ENCODE results near the gene DNAH2.

DNAH2 gene

GRCh38 chr17:7844292-7845154 lies 127.0 kb downstream of the DNAH2 start:
- Histone ChIP-seq H3K79me2 (ENCODE audit: low read length) (peaks cover 56% of the 10 kb centered on the region), H3K9ac (ENCODE audit: low read length) (peak overlapping the region; percentile 87), H3K27me3 (ENCODE audit: low read depth, low read length) (no peaks in the 10 kb centered on the region), H3K4me3 (ENCODE audit: low read length) (peak overlapping the region; percentile 88), H4K20me1 (ENCODE audit: insufficient read depth, low read length) (peaks cover 31% of the 10 kb centered on the region), H3K4me1 (ENCODE audit: low read length) (peaks cover 29% of the 10 kb centered on the region), H3K36me3 (replicated peaks; ENCODE audit: low read depth, low read length) (peaks cover 8% of the 10 kb centered on the region), H3K9me3 (ENCODE audit: insufficient read depth, low read length) (no peaks in the 10 kb centered on the region), H3K4me2 (ENCODE audit: low read length) (peak overlapping the region; percentile 81), H2AFZ (ENCODE audit: low read depth, low read length) (no peak overlapping the region), H3K27ac (ENCODE audit: low read length) (peak overlapping the region; percentile 98)
- TF ChIP-seq EZH2phosphoT487 (IDR thresholded peaks at IDR 0.05; ENCODE audit: low read depth) (no peak), CTCF (IDR thresholded peaks at IDR 0.05; ENCODE audit: low read depth, low read length) (no peak)

- peak overlapping the region; percentile 87; the same call in 1 of the 2 replicates for H3K9ac ChIP-seq (ENCODE audit: low read length)
- no peak overlapping the region for H2AFZ ChIP-seq (ENCODE audit: low read depth, low read length)
- H3K27me3 ChIP-seq (ENCODE audit: low read depth, low read length), result no peaks in the 10 kb centered on the region
- peaks cover 25% of the 10 kb centered on the region for H4K20me1 ChIP-seq (ENCODE audit: insufficient read depth, low read length)
- H3K4me1 ChIP-seq (ENCODE audit: low read length), result peaks cover 27% of the 10 kb centered on the region
- H3K27ac ChIP-seq (ENCODE audit: low read length), result no peak overlapping the region
- TF ChIP-seq EZH2phosphoT487 (IDR thresholded peaks at IDR 0.05; ENCODE audit: low read depth) (no peak), CTCF (IDR thresholded peaks at IDR 0.05; ENCODE audit: low read depth, low read length) (no peak)
- peak overlapping the region; percentile 81 for H3K4me2 ChIP-seq (ENCODE audit: low read length)
- H3K36me3 ChIP-seq (replicated peaks; ENCODE audit: low read depth, low read length), result peaks cover 12% of the 10 kb centered on the region
- peak overlapping the region; percentile 88 for H3K4me3 ChIP-seq (ENCODE audit: low read length)
- peaks cover 46% of the 10 kb centered on the region for H3K79me2 ChIP-seq (ENCODE audit: low read length)
- H3K9me3 ChIP-seq (ENCODE audit: insufficient read depth, low read length), result no peaks in the 10 kb centered on the region
These were observed 128.0 kb downstream of the DNAH2 start for GRCh38 chr17:7845359-7846062.

- TF ChIP-seq EZH2phosphoT487 (IDR thresholded peaks at IDR 0.05; ENCODE audit: low read depth), result no peak
- no peak for TF ChIP-seq CTCF (IDR thresholded peaks at IDR 0.05; ENCODE audit: low read depth, low read length)
- H2AFZ ChIP-seq (ENCODE audit: low read depth, low read length), result no peak overlapping the region
- peaks cover 28% of the 10 kb centered on the region for H4K20me1 ChIP-seq (ENCODE audit: insufficient read depth, low read length)
- peaks cover 18% of the 10 kb centered on the region for H3K36me3 ChIP-seq (replicated peaks; ENCODE audit: low read depth, low read length)
- H3K4me2 ChIP-seq (ENCODE audit: low read length), result no peak overlapping the region
- H3K79me2 ChIP-seq (ENCODE audit: low read length), result peaks cover 40% of the 10 kb centered on the region
- H3K4me3 ChIP-seq (ENCODE audit: low read length), result no peak overlapping the region
- no peaks in the 10 kb centered on the region for H3K9me3 ChIP-seq (ENCODE audit: insufficient read depth, low read length)
- H3K9ac ChIP-seq (ENCODE audit: low read length), result no peak overlapping the region
- peaks cover 25% of the 10 kb centered on the region for H3K4me1 ChIP-seq (ENCODE audit: low read length)
- H3K27me3 ChIP-seq (ENCODE audit: low read depth, low read length), result no peaks in the 10 kb centered on the region
- no peak overlapping the region for H3K27ac ChIP-seq (ENCODE audit: low read length)
These were observed 128.7 kb downstream of the DNAH2 start for GRCh38 chr17:7846063-7846735.

Measured in OCI-LY3 (cell line).